ENCODE data around the gene PADI2.

The PADI2 gene

GRCh38 chr1:17053086-17053684 lies 66.1 kb downstream of the PADI2 start:
- no peak for DNase-seq

DNA sequence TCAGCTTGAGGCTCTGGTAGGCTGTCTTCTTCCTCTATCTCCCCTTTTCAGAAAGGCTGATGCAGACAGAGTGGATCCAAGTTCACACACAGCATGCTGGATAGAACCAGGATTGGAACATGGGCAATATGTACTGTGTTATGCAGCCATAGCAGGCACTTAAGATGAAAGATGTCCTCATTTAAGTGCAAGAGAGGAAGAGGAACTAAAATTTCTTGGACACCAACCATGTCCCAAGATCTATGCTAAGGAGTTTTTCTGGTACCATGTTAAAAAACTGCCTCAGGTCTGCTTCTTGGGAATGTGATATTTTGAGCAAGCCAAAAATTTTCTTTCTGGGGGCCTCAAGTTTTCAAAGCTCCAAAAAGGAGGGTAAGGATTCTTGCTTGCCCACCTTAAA lies 66.6 kb downstream of the PADI2 start:
- DNase-seq: no peak

- DNase-seq: no peak
These were observed 67.2 kb downstream of the PADI2 start for GRCh38 chr1:17052038-17052437.

GRCh38 chr1:17047924-17048323 lies 71.3 kb downstream of the PADI2 start:
- no peak for DNase-seq

DNA sequence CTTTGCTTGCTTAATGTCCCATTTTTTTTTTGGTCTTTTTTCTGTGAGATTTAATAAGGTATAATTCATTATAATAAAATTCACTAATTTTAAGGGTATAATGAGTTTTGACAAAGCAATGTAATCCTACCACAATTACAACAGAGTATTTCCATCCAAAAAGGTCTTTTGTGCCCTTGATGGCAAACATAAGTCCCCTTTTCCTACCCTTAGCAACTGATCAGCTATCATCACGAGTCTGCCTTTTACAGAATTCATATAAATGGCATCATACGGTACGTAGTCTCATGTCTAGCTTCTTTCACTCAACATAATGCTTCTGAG lies 73.0 kb downstream of the PADI2 start:
- DNase-seq: no peak

DNA sequence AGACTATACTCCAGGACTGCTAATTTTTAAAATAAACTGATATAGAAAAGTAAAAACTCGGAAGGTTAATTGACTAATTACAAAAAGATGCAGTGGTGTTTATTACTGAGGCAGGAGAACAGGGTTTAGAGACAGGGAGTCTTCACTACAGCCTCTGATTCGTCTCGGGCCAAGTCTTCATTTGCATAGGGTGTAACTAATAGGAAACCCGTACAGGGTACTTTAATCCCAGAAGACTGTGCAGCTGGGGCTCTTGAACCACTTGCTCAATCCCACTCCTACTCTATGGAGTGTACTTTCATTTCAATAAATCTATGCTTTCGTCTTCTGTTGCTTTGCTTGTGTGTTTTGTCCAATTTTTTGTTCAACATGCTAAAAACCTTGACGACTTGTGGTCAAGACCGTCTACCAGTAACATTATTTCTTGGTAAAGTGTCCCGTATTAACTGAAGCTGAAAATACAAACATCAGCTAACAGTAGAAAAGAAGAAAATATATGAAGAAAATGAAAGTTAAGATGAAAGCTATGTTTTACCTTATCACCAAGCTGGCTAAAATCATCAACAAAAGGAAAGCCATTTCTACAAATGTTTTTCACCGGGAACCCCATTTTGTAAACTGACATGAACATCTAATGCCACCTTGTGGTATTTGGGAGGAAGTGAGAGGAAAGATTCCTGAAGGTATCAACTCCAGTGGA lies 73.5 kb downstream of the PADI2 start:
- DNase-seq: peak; percentile 47

- DNase-seq: no peak
These were observed 74.1 kb downstream of the PADI2 start for GRCh38 chr1:17045150-17045549.

- no peak for DNase-seq
These were observed 75.6 kb downstream of the PADI2 start for GRCh38 chr1:17043676-17044075.

DNA sequence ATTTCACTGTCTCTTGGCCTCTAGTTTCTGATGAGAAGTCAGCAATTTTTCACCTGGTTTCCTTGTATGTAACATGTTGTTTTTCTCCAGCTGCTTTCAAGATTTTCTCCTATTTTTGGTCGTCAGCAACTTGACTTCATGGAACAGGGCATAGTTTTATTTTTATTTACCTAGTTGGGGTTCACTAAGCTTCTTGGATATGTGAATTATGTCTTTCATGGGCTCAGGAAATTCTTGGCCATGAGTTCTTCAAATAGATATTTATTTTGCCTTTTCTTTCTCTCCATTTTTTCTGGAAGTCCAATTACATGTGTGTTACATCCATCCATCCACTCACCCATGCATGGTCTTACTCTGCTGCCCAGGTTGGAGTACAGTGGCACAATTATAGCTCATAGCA lies 79.1 kb downstream of the PADI2 start:
- DNase-seq: no peak

DNA sequence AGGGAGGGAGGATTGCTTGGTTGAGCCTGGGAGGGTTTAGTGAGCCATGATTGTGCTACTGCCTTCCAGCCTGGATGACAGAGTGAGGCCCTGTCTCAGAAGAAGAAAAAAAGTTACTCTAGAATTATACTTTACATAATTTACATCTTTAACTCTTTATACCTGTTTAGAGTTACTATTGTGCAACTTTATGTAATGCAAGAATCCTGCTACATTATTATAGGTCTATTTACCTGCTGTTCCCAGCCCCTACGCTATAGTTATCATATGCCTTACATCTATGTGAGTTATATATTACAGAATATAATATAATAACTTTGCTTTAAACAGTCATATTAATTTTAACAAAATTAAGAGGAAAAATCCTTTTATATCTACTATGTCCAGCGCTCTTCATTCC lies 79.7 kb downstream of the PADI2 start:
- DNase-seq: no peak

- DNase-seq: no peak
These were observed 85.8 kb downstream of the PADI2 start for GRCh38 chr1:17033481-17033880.

DNA sequence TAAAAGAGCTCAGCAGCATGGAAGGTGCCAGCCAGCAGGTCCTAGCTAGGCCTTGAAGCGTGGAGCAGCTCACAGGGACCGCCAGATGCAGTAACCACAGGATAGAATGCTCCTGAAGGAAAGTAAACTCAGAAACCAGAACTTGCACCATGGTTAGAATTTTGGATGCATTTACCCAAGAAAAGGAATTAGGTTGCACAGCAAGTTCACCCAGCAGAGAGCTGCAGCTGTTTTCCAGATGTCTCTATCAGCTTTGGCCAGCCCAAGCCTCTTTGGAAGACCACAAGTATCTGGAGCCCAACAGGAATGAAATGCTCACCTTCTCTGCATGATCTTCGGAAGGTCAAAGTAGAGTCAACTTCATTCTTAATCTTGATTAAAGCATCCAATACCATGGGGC lies 86.5 kb downstream of the PADI2 start:
- no peak for DNase-seq

DNA sequence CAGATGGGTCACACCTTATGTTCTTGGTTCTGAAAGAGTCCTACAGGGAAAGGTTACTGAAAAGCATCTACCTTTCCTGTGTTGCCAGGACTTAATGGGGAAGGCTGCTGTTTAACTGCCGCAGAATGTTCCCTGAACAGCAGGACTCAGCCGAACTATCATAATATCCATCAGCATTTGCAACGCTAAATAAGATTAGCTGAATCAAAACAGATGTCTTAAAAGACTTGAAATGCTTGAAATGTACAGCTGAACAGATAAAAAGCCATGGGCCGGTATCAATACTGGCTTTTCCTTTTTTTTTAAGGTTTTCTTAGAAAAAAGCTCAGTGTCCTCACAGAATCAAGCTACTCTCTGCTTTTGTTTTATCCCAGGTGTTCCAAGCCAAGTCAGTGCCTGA lies 87.8 kb downstream of the PADI2 start:
- no peak for DNase-seq

- DNase-seq: no peak
These were observed 89.0 kb downstream of the PADI2 start for GRCh38 chr1:17030206-17030605.

DNA sequence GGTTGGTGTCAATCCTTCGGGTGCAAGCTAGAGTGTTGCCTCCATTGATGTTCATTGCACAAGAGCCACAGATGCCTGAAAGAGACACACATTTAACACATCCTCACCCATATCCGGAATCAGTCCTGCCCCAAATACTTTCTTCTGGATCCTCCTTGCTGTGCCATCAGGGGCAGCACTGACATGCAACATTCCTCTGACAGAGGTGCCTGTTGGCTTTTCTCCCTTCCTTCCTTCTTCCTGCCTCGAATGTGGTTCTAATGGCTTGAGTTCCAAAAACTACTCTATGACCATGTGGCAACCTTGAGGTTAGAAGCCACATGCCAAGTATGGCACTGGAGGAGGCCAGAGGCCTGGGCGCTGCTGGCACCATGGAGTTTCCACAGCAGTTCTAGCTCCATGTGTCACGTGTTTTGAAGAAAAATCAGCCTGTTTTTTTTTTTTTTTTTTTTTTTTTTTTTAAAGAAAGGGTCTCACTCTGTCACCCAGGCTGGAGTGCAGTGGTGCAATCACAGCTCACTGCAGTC lies 90.5 kb downstream of the PADI2 start:
- no peak for DNase-seq

- DNase-seq: no peak
These were observed 91.4 kb downstream of the PADI2 start for GRCh38 chr1:17027900-17028299.

DNA sequence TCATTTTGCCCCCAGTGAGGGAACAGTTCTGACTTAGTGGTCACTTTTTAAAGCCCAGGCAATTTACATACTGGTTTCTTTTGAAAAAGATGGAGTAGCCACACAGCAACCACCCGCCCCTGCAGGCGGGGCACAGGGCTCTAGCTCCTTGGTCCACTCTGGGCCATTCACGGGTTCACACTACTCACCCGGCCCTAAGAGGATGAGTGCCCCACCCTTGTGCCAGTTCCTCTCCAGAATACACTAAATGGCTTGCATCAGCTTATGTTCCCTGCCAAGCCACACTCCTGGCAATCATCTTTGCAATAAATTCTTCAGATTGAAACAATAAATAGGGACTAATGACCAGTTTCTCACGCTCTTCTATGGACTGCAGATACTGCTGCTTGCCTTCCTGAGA lies 91.8 kb downstream of the PADI2 start:
- no peak for DNase-seq

DNA sequence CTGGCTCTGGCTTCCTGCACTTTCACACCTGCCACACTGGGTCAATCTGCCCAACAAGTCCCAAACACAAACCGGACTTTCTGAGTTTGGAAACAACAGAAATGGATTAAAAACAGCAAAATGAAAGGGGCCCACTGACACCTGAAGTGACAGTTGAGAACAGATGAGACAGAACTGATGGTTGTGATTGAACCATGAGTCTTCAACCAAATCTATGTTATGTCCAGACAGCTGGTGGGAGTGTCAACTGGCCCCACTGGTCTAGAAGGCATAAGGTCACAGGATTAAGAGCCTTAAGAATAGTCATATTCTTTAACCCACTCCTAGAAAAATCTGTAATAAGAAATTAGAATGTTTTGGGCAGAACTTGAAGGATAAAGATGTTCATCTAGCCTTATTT lies 94.5 kb downstream of the PADI2 start:
- no peak for DNase-seq

GRCh38 chr1:17023573-17023972 lies 95.7 kb downstream of the PADI2 start:
- no peak for DNase-seq

- DNase-seq: no peak
These were observed 96.1 kb downstream of the PADI2 start for GRCh38 chr1:17023102-17023501.

DNA sequence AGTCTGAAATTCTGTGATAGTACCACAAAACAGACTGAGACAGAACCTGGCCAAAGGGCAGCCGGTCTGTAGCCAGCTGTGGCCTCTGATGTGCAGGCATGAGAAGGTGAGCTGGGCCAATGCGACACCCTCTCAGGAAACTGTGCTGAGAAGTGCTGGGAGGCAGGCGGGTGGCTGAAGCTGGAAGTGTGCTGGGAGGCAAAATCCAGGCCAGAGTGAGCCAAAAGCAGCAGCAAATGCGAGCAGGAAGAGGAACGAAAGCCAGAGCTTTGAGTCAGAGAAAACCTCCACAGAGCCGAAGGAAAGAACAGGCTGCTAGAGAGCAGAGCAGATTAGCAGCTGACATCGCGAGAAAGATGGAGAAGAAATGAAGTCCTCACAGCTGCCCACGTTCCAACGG lies 97.4 kb downstream of the PADI2 start:
- DNase-seq: no peak

- no peak for DNase-seq
These were observed 98.7 kb downstream of the PADI2 start for GRCh38 chr1:17020502-17020901.

DNA sequence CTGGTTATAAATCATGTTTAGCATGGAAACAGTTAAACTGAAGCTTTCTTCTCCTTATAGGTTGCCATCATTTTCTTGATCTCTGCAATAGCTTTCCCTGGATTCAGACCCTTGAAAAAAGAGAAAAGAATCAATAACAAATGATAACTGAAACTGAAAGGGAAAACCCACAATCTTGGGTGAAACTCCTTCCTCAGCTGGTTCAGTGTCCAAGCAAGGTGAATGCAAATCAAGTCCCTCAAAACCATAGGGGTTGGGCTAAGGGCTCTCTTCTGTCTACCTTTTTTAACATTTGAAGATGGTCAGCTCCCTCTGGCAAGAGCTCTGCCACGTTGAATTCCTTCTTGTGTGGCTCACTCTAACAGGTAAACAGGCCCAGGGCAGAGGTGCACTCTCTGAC lies 100.4 kb downstream of the PADI2 start:
- no peak for DNase-seq

- no peak for DNase-seq
These were observed 101.8 kb downstream of the PADI2 start for GRCh38 chr1:17017435-17017834.

Measured in NCI-H1048 (cell line).